AG04449 (cell line): ENCODE measurements around the gene SPATA31C1.

Source experiments
- CTCF ChIA-PET: fragments of 350-600 bp; formaldehyde crosslinking; extraction: SDS; loops from one replicate; lab custom pipeline; 2021; ENCODE audit warnings: antibody characterized with exemption; lab: Yijun Ruan, JAX
- POLR2A ChIA-PET: fragments of 400-600, 350-600 bp; formaldehyde crosslinking; extraction: SDS; loops from one replicate; lab custom pipeline; 2020; ENCODE audit warnings: antibody characterized with exemption, inconsistent platforms; lab: Yijun Ruan, JAX
- DNase-seq: peaks from one replicate; pipeline ENCODE4 v3.0.0-alpha.2; 2010; ENCODE audit warnings: low read depth, low spot score
- H3K4me3 ChIP-seq: 2 replicates; pipeline ENCODE4 v1.5.1; 2011; ENCODE audit warnings: low read depth, mild to moderate bottlenecking, control low read depth, low read length
- CTCF ChIP-seq: IDR thresholded peaks from one replicate; pipeline ENCODE4 v1.5.1; 2011; ENCODE audit warnings: mild to moderate bottlenecking, moderate library complexity, low read length, control low read depth, inconsistent platforms; ENCODE audit not compliant: insufficient read depth; ENCODE audit errors: missing control alignments

The SPATA31C1 gene

DNA sequence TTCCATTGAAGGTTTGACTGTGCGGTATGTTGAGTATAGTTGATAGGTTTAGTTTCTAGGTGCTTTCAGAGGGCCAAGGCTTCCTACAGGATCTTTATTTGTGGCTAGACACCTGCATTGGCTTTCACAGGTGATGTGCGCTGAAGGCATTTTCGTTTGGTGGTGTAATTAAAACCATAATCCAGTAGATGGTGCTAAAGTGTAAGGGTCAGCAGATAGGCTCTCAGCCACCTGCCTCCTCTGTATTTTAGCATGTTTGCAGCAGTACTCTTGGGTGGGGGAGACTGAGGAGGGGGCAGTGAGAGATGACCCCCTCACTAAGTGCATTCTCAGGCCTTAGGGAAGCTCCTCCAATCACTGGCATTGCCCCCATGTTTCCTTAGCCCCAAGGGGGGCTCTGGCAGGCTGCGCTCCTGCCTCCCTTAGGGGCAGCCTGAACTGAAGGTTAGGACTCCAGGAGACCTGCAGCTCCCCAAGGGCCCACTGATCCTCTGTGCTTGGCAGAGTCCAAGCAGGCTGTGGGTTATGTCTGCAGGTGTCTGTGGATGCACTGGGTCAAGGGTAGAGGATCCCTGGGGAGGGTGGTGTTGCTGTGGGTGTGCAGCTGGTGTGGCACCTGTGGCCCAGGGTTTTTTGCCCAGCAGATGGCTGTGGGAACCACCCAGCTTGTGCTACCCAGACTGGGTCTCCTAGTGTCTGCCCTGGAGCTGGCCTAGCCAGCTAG lies 33.2 kb downstream of the SPATA31C1 start:
- peak; percentile 30 for TF ChIP-seq CTCF
- ChIA-PET POLR2A (no interaction called here), CTCF (interaction anchor here (0.6 to 2.1 kb wide), 10 partner anchors 10 to 628 kb away, joined by 3 to 10 read pairs (median 4); partner anchors contain the start of gene CDK20)
- no peak overlapping the region for H3K4me3 ChIP-seq
- DNase-seq = no peak

- no peak overlapping the region for H3K4me3 ChIP-seq
- DNase-seq = no peak
- TF ChIP-seq CTCF = no peak
- ChIA-PET CTCF (no interaction called here), POLR2A (no interaction called here)
Measured at GRCh38 chr9:87954230-87954629, 36.5 kb downstream of the SPATA31C1 start.

DNA sequence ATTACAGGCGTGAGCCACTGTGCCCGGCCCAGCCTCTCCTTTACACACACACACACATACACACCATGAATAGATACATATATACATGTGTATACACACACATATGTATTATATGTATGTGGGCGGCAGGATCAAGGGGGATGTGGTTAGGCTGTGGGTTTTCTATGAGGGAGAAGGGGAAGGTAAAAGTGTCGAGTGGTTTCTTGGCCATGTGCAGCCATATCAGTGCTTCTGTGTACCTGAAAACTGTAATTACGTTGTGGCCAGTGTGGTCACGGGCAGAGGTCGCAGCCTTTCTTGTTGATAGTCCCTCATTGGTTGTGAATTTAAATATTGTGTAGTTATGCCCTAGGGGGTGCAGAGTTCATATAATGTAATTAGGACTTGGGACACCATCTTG lies 40.1 kb downstream of the SPATA31C1 start:
- ChIA-PET POLR2A (no interaction called here), CTCF (interaction anchor here (1.4 kb wide), 1 partner anchor 9 kb away, joined by 4 read pairs; no protein-coding TSS in a partner anchor)
- no peak for TF ChIP-seq CTCF
- H3K4me3 ChIP-seq = no peak overlapping the region
- no peak for DNase-seq

GRCh38 chr9:87958591-87958990 lies 40.8 kb downstream of the SPATA31C1 start:
- no peak for DNase-seq
- CTCF ChIA-PET = interaction anchor here (1.4 kb wide), 1 partner anchor 9 kb away, joined by 4 read pairs; no protein-coding TSS in a partner anchor

GRCh38 chr9:87959916-87960581 lies 42.3 kb downstream of the SPATA31C1 start:
- POLR2A ChIA-PET = no interaction called here
- DNase-seq = no peak
- CTCF ChIA-PET = interaction anchor here (2.6 kb wide), 1 partner anchor 9 kb away, joined by 7 read pairs; no protein-coding TSS in a partner anchor
- TF ChIP-seq CTCF = no peak
- no peak overlapping the region for H3K4me3 ChIP-seq

More at GRCh38 chr9:87958591-87958990, 40.8 kb downstream of the SPATA31C1 start:
- H3K4me3 ChIP-seq = no peak overlapping the region
- no peak for TF ChIP-seq CTCF
- POLR2A ChIA-PET = no interaction called here

DNA sequence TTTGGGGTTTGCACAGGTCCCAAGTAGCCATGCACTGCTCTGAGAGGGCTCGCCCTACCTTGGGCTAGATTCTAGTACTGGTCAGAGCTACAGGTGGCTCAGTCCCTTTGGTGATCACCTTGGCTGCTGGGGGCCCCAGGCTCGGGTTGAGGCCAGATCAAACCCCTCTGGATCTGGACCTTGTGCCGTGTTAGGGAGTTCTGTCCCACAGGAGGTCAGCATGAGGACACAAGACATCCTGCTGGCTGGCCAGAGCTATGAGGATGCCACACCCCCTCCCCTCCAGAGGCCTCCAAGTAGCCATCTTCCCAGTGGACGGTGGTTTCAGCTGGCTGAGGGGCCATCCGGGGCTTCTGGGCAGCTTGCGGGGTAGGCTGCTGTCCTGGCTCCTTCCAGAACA lies 46.0 kb downstream of the SPATA31C1 start:
- ChIA-PET CTCF (no interaction called here), POLR2A (no interaction called here)
- DNase-seq = no peak
- TF ChIP-seq CTCF = no peak
- H3K4me3 ChIP-seq = no peak overlapping the region
